ENCODE measurements around the gene NBL1. TPM values are rescaled to one million over a fixed set of nuclear protein-coding genes. Genes with fewer than 3 reads are reported as not detected.

Gene NBL1
- total and polyA plus RNA-seq, 4 donors, result 0.72 to 4.4 (median 1.7) TPM

DNA sequence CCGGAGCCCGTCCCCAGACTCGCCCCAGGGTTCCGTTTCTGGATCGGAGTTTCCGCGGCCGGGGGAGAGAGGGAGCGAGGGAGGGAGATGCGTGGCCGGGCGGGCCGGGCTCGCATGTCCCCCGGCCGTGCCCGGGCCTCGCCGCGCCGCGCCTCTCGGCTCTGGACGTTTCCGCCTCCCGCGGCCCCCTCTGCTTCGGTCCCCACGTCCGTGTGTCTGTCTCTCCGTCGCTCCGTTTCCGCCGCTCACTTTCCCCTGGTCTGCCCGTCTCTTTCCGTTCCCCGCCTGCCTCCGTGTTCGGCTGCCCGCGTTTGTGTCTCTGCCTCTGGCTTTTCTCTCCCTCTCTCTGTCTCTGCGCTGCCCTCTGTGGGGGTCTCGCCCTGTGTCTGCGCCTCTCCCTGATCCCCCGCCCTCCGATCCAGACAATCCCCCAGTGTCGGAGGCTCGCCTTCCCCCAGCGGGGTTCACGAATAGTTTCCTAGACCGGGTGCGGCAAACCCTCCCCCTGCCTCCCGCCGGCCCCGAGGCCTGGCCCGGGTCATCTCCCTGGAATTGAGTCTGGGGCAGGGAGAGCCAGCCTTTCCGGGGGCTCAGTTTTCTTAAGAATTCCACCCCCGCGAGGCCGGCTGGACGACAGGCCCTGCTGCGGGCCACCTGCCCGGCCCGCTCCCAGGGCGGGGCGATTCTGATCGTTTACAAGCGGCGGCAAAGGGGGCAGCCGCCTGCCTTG lies 735 bp downstream of the NBL1 start:
- H3K27me3 ChIP-seq (ENCODE audit: control insufficient read depth in 4 of 4, insufficient read depth in 4 of 4, low read length in 3 of 4), result peaks cover 0 to 8% (median 0%) of the 10 kb centered on the region in 4 donors
- peak overlapping the region in 1 of 2 donors; percentile 16 for H3K9ac ChIP-seq (ENCODE audit: low read depth in 1 of 2, low read length in 2 of 2)
- peak overlapping the region; percentile 15 to 62 (median 57) for H3K4me3 ChIP-seq (ENCODE audit: low read depth in 1 of 3, low read length in 3 of 3)
- H3K27ac ChIP-seq (ENCODE audit: low read depth in 1 of 2, low read length in 2 of 2), result peak overlapping the region in 1 of 2 donors; percentile 49
- 5% methylated on average over 71 of the region's 71 CpGs for WGBS
- DNase-seq (ENCODE audit: low spot score), result no peak
- H3K9me3 ChIP-seq (ENCODE audit: control insufficient read depth in 4 of 4, low read length in 3 of 4), result no peaks in the 10 kb centered on the region
- H3K36me3 ChIP-seq (ENCODE audit: control insufficient read depth in 4 of 4, insufficient read depth in 3 of 4, low read depth in 1 of 4, low read length in 3 of 4), result no peaks in the 10 kb centered on the region
- TF ChIP-seq HNF4G (IDR thresholded peaks at IDR 0.05), result no peak
- TF ChIP-seq, protein P1, sequence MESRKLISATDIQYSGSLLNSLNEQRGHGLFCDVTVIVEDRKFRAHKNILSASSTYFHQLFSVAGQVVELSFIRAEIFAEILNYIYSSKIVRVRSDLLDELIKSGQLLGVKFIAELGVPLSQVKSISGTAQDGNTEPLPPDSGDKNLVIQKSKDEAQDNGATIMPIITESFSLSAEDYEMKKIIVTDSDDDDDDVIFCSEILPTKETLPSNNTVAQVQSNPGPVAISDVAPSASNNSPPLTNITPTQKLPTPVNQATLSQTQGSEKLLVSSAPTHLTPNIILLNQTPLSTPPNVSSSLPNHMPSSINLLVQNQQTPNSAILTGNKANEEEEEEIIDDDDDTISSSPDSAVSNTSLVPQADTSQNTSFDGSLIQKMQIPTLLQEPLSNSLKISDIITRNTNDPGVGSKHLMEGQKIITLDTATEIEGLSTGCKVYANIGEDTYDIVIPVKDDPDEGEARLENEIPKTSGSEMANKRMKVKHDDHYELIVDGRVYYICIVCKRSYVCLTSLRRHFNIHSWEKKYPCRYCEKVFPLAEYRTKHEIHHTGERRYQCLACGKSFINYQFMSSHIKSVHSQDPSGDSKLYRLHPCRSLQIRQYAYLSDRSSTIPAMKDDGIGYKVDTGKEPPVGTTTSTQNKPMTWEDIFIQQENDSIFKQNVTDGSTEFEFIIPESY (IDR thresholded peaks at IDR 0.05), result no peak
- no peak for TF ChIP-seq HNF4A (conservative IDR thresholded peaks at IDR 0.05)
- no peak for TF ChIP-seq RXRA (IDR thresholded peaks at IDR 0.05)
- TF ChIP-seq NR2F2 (IDR thresholded peaks at IDR 0.05), result no peak
- H3K4me1 ChIP-seq (ENCODE audit: control insufficient read depth in 4 of 4, insufficient read depth in 4 of 4, low read length in 3 of 4), result peaks cover 3 to 12% (median 8%) of the 10 kb centered on the region in 4 donors

DNA sequence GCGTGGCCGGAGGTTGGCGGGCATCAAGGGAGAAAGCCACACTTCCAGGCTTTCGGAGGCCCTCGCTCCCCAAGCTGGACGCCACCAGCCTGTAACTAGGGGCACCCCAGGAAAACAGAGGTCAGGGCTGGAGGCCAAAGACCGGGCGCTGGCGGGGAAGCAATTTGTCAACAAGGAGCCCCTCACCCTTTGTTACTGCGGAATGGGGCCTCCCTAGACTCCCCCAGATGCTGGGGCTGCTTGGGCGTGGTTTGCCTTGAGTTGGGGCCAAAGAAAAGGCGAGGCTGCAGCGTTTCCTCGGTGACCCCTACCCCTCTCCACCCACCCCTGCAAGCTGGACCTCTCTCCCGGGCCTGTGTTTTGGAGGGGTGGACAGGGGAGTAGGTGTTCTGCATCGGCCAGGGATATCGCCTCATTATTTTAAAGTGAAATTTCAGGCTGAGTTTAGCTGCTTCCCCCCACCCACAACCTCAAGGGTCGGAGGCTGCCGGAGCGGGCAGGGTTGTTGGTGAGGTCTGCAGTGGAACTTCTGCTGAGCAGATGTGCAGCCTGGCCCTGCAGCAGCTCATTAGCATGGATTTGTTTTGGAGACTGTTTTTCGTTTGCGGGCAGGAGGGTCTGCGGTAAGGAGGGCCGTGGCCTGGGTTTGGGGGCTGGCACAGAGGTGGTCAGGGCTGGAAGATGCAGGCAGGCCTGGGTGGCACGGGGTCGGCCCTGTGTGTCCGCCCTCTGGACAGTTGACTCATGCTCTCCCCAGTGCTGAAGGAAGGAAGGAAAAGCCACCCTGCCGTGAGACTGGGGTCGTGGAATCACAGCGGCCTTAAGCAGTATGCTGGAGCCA lies 1.5 kb downstream of the NBL1 start:
- no peak for DNase-seq (ENCODE audit: low spot score)
- Histone ChIP-seq H3K9ac (ENCODE audit: low read depth in 1 of 2, low read length in 2 of 2) (no peak overlapping the region), H3K4me3 (ENCODE audit: low read depth in 1 of 3, low read length in 3 of 3) (peak overlapping the region in 1 of 3 donors; percentile 62), H3K36me3 (ENCODE audit: control insufficient read depth in 4 of 4, insufficient read depth in 3 of 4, low read depth in 1 of 4, low read length in 3 of 4) (no peaks in the 10 kb centered on the region), H3K27ac (ENCODE audit: low read depth in 1 of 2, low read length in 2 of 2) (no peak overlapping the region), H3K4me1 (ENCODE audit: control insufficient read depth in 4 of 4, insufficient read depth in 4 of 4, low read length in 3 of 4) (peaks cover 3 to 12% (median 8%) of the 10 kb centered on the region in 4 donors), H3K27me3 (ENCODE audit: control insufficient read depth in 4 of 4, insufficient read depth in 4 of 4, low read length in 3 of 4) (peaks cover 0 to 8% (median 0%) of the 10 kb centered on the region in 4 donors), H3K9me3 (ENCODE audit: control insufficient read depth in 4 of 4, low read length in 3 of 4) (no peaks in the 10 kb centered on the region)
- TF ChIP-seq HNF4G (IDR thresholded peaks at IDR 0.05), result no peak
- no peak for TF ChIP-seq RXRA (IDR thresholded peaks at IDR 0.05)
- no peak for TF ChIP-seq FOXA2 (IDR thresholded peaks at IDR 0.05)
- TF ChIP-seq HNF4A (conservative IDR thresholded peaks at IDR 0.05), result no peak
- no peak for TF ChIP-seq TAF1 (conservative IDR thresholded peaks at IDR 0.05)
- TF ChIP-seq, protein P1 (IDR thresholded peaks at IDR 0.05), result no peak
- TF ChIP-seq FOXA1 (IDR thresholded peaks at IDR 0.05), result no peak
- no peak for TF ChIP-seq RAD21 (IDR thresholded peaks at IDR 0.05)
- TF ChIP-seq, protein P2, sequence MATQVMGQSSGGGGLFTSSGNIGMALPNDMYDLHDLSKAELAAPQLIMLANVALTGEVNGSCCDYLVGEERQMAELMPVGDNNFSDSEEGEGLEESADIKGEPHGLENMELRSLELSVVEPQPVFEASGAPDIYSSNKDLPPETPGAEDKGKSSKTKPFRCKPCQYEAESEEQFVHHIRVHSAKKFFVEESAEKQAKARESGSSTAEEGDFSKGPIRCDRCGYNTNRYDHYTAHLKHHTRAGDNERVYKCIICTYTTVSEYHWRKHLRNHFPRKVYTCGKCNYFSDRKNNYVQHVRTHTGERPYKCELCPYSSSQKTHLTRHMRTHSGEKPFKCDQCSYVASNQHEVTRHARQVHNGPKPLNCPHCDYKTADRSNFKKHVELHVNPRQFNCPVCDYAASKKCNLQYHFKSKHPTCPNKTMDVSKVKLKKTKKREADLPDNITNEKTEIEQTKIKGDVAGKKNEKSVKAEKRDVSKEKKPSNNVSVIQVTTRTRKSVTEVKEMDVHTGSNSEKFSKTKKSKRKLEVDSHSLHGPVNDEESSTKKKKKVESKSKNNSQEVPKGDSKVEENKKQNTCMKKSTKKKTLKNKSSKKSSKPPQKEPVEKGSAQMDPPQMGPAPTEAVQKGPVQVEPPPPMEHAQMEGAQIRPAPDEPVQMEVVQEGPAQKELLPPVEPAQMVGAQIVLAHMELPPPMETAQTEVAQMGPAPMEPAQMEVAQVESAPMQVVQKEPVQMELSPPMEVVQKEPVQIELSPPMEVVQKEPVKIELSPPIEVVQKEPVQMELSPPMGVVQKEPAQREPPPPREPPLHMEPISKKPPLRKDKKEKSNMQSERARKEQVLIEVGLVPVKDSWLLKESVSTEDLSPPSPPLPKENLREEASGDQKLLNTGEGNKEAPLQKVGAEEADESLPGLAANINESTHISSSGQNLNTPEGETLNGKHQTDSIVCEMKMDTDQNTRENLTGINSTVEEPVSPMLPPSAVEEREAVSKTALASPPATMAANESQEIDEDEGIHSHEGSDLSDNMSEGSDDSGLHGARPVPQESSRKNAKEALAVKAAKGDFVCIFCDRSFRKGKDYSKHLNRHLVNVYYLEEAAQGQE (IDR thresholded peaks at IDR 0.05), result no peak
- TF ChIP-seq YY1 (IDR thresholded peaks at IDR 0.05), result no peak
- TF ChIP-seq, protein P3, sequence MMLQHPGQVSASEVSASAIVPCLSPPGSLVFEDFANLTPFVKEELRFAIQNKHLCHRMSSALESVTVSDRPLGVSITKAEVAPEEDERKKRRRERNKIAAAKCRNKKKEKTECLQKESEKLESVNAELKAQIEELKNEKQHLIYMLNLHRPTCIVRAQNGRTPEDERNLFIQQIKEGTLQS (IDR thresholded peaks at IDR 0.05), result no peak
- TF ChIP-seq, protein P4, sequence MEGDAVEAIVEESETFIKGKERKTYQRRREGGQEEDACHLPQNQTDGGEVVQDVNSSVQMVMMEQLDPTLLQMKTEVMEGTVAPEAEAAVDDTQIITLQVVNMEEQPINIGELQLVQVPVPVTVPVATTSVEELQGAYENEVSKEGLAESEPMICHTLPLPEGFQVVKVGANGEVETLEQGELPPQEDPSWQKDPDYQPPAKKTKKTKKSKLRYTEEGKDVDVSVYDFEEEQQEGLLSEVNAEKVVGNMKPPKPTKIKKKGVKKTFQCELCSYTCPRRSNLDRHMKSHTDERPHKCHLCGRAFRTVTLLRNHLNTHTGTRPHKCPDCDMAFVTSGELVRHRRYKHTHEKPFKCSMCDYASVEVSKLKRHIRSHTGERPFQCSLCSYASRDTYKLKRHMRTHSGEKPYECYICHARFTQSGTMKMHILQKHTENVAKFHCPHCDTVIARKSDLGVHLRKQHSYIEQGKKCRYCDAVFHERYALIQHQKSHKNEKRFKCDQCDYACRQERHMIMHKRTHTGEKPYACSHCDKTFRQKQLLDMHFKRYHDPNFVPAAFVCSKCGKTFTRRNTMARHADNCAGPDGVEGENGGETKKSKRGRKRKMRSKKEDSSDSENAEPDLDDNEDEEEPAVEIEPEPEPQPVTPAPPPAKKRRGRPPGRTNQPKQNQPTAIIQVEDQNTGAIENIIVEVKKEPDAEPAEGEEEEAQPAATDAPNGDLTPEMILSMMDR (IDR thresholded peaks at IDR 0.05; ENCODE audit: low read depth, low read length, missing input control), result no peak
- TF ChIP-seq JUND (IDR thresholded peaks at IDR 0.05), result no peak
- TF ChIP-seq EGR1 (IDR thresholded peaks at IDR 0.05; ENCODE audit: low read depth in 2 of 2), result no peak
- no peak for TF ChIP-seq SP1 (IDR thresholded peaks at IDR 0.05)
- no peak for TF ChIP-seq GABPA (IDR thresholded peaks at IDR 0.05 in 1 of 2, conservative IDR thresholded peaks at IDR 0.05 in 1 of 2)
- TF ChIP-seq, protein P5, sequence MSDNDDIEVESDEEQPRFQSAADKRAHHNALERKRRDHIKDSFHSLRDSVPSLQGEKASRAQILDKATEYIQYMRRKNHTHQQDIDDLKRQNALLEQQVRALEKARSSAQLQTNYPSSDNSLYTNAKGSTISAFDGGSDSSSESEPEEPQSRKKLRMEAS (IDR thresholded peaks at IDR 0.05), result no peak
- no peak for TF ChIP-seq NR2F2 (IDR thresholded peaks at IDR 0.05)
- WGBS, result 61% methylated on average over 30 of the region's 30 CpGs
